ENCODE measurements around the gene FAM174C. TPM values are rescaled to one million over a fixed set of nuclear protein-coding genes. Genes with fewer than 3 reads are reported as not detected.

The FAM174C gene
- total and polyA plus RNA-seq, 10 of the 15 experiments (the other 5 are each of a cell fraction or from before 2014, with no cell fraction given): 0.89 to 94.6 (median 43.6) TPM

DNA sequence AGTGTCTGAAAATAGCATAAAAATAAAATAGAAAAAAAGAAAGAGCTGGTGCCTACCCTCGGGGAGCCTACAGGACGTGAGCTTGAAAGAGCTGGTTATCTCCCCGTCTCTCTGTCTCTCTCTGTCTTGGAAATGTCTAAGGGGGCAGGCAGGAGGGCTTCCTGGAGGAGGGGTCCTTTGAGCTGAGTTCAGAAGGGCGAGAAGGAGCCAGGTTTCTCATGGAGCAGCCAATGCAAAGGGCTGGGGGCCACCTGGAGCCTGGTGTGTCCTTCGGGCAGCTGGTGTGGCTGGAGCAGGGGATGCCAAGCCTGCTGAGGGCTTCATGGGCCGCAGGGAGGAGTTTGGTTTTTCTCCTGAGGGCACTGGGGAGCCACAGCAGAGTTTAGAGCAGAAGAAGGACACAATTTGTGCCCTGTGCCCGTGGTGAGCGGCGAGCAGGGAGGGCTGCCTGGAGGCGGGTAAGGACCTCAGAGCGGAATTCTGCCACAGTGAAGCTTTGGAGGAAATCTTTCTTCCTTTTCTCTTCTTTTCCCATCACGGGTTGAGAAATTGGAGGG is 49.0 kb downstream of the FAM174C start:
- BruUV-seq (replicated peaks): no TSS peak
- no peak for FAIRE-seq
- CTCF ChIA-PET: no interaction called here
- no peaks in the 10 kb centered on the region for H3K36me3 ChIP-seq (ENCODE audit: control insufficient read depth in 2 of 2, insufficient read depth in 2 of 2, low read length in 1 of 2)
- no peak overlapping the region for H3K4me3 ChIP-seq
- H3K4me1 ChIP-seq (ENCODE audit: control insufficient read depth, insufficient read depth, low read length): no peaks in the 10 kb centered on the region
- H3K9ac ChIP-seq (ENCODE audit: control insufficient read depth, insufficient read depth, low read length): no peak overlapping the region
- H3K9me3 ChIP-seq (replicated peaks; ENCODE audit: control insufficient read depth, insufficient read depth, low read length): no peaks in the 10 kb centered on the region
- RAD21 ChIA-PET (ENCODE audit: unreplicated experiment): no interaction called here
- no peak for ATAC-seq
- H3K27me3 ChIP-seq (replicated peaks in 1 of 2; ENCODE audit: control insufficient read depth in 2 of 2, insufficient read depth in 2 of 2, low read length in 1 of 2): peaks cover 6 to 10% of the 10 kb centered on the region in 2 experiments; a peak in 3 of 4 replicates
- intact Hi-C loops (cut with micrococcal nuclease; ENCODE audit: unreplicated experiment) (no loop called here), in situ Hi-C loops (cut with MboI) (no loop called here)
- POLR2A ChIA-PET: interaction anchor here (0.5 kb wide), 1 partner anchor 514 kb away, joined by 4 read pairs; no protein-coding TSS in a partner anchor
- TF ChIP-seq BCL11A (IDR thresholded peaks at IDR 0.05; ENCODE audit: low read depth, low read length) (no peak), MEF2B (IDR thresholded peaks at IDR 0.05; ENCODE audit: partially characterized antibody, poor library complexity, severe bottlenecking) (no peak)
- no peak for DNase-seq (ENCODE audit: low read depth, low spot score)
- WGBS (ENCODE audit: insufficient coverage, insufficient replicate concordance, low lambda C conversion rate, missing lambda C conversion rate): 33% methylated on average over 12 of the region's 12 CpGs
- H3K4me2 ChIP-seq (ENCODE audit: control insufficient read depth, insufficient read depth): no peak overlapping the region
- no peak overlapping the region for H2AFZ ChIP-seq (ENCODE audit: control insufficient read depth, low read depth, low read length)
- H3K79me2 ChIP-seq (ENCODE audit: control insufficient read depth, insufficient read depth, low read length): no peaks in the 10 kb centered on the region
- H3K27ac ChIP-seq (ENCODE audit: control insufficient read depth, insufficient read depth): no peak overlapping the region
- H4K20me1 ChIP-seq (ENCODE audit: control insufficient read depth, insufficient read depth): no peaks in the 10 kb centered on the region
- SMC1A ChIA-PET (ENCODE audit: uncharacterized antibody, unreplicated experiment): no interaction called here

GRCh38 chr19:1324806-1325567 is 49.7 kb downstream of the FAM174C start:
- ATAC-seq (no peak; the same call in 2 of the 3 replicates), DNase-seq (ENCODE audit: low read depth, low spot score) (no peak), FAIRE-seq (no peak)
- Histone ChIP-seq H3K9ac (ENCODE audit: control insufficient read depth, insufficient read depth, low read length) (no peak overlapping the region), H3K4me3 (no peak overlapping the region), H3K79me2 (ENCODE audit: control insufficient read depth, insufficient read depth, low read length) (no peaks in the 10 kb centered on the region), H3K27ac (ENCODE audit: control insufficient read depth, insufficient read depth) (no peak overlapping the region), H3K27me3 (replicated peaks in 1 of 2; ENCODE audit: control insufficient read depth in 2 of 2, insufficient read depth in 2 of 2, low read length in 1 of 2) (peaks cover 6 to 10% of the 10 kb centered on the region in 2 experiments; a peak in 3 of 4 replicates), H3K9me3 (replicated peaks; ENCODE audit: control insufficient read depth, insufficient read depth, low read length) (no peaks in the 10 kb centered on the region), H3K4me1 (ENCODE audit: control insufficient read depth, insufficient read depth, low read length) (no peaks in the 10 kb centered on the region), H3K36me3 (ENCODE audit: control insufficient read depth in 2 of 2, insufficient read depth in 2 of 2, low read length in 1 of 2) (no peaks in the 10 kb centered on the region), H2AFZ (ENCODE audit: control insufficient read depth, low read depth, low read length) (no peak overlapping the region), H3K4me2 (ENCODE audit: control insufficient read depth, insufficient read depth) (no peak overlapping the region), H4K20me1 (ENCODE audit: control insufficient read depth, insufficient read depth) (no peaks in the 10 kb centered on the region)
- RAD21 ChIA-PET (ENCODE audit: unreplicated experiment): no interaction called here
- in situ Hi-C loops (cut with MboI) (no loop called here), intact Hi-C loops (cut with micrococcal nuclease; ENCODE audit: unreplicated experiment) (no loop called here)
- TF ChIP-seq SUZ12 (IDR thresholded peaks at IDR 0.05; ENCODE audit: unreplicated experiment) (peak; percentile 48), SMARCA5 (IDR thresholded peaks at IDR 0.05) (no peak), BHLHE40 (IDR thresholded peaks at IDR 0.05; ENCODE audit: borderline replicate concordance in 1 of 2, low read depth in 2 of 2, low read length in 1 of 2) (0 out of 4 replicates have a peak, but pooled peaks of 1 of the 2 experiments have one; percentile 13), NR2F1 (conservative IDR thresholded peaks at IDR 0.05) (peak; percentile 45; the same call in 1 of the 2 replicates), YY1 (IDR thresholded peaks at IDR 0.05; ENCODE audit: low read depth, low read length) (0 out of 2 replicates have a peak, but pooled peaks have one; percentile 19)
- POLR2A ChIA-PET: no interaction called here
- WGBS (ENCODE audit: insufficient coverage, insufficient replicate concordance, low lambda C conversion rate, missing lambda C conversion rate): 18% methylated on average over 58 of the region's 66 CpGs
- BruUV-seq (replicated peaks): no TSS peak
- SMC1A ChIA-PET (ENCODE audit: uncharacterized antibody, unreplicated experiment): no interaction called here
- CTCF ChIA-PET: no interaction called here

Data from GM12878 (cell line).